ENCODE measurements around the gene ABCC9. TPM values are rescaled to one million over a fixed set of nuclear protein-coding genes. Genes with fewer than 3 reads are reported as not detected.

Gene ABCC9
- total RNA-seq, 4 donors from 2014 or later, result 2.4 to 14.9 (median 5.9) TPM

DNA sequence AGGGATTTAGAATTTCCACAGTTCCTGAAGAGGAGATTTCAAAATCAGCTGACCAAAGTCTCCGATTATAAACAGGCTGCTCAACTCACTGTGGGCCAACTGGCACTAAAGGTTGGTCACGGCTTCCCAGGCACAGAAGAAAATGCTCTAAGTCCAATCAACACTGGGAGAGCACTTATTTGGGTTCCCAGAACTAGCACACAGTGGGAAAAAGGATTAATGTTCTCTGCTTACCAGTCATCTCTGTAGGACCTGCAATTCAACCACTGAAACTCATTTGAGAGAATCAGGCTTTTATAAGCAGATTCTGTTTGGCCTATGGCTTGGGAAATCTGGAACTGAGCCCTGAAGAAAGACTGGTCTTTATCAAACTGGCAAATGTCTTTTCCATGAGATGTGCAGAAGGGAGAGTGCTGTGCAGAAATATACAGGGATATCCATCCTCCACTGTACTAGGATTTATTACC, 49.4 kb downstream of the ABCC9 start:
- TF ChIP-seq, protein P1, sequence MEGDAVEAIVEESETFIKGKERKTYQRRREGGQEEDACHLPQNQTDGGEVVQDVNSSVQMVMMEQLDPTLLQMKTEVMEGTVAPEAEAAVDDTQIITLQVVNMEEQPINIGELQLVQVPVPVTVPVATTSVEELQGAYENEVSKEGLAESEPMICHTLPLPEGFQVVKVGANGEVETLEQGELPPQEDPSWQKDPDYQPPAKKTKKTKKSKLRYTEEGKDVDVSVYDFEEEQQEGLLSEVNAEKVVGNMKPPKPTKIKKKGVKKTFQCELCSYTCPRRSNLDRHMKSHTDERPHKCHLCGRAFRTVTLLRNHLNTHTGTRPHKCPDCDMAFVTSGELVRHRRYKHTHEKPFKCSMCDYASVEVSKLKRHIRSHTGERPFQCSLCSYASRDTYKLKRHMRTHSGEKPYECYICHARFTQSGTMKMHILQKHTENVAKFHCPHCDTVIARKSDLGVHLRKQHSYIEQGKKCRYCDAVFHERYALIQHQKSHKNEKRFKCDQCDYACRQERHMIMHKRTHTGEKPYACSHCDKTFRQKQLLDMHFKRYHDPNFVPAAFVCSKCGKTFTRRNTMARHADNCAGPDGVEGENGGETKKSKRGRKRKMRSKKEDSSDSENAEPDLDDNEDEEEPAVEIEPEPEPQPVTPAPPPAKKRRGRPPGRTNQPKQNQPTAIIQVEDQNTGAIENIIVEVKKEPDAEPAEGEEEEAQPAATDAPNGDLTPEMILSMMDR (IDR thresholded peaks at IDR 0.05), result no peak
- TF ChIP-seq POLR2A (IDR thresholded peaks at IDR 0.05), result no peak
- H3K4me1 ChIP-seq, result no peaks in the 10 kb centered on the region
- DNase-seq, result peak in 1 of 3 donors; percentile 50

DNA sequence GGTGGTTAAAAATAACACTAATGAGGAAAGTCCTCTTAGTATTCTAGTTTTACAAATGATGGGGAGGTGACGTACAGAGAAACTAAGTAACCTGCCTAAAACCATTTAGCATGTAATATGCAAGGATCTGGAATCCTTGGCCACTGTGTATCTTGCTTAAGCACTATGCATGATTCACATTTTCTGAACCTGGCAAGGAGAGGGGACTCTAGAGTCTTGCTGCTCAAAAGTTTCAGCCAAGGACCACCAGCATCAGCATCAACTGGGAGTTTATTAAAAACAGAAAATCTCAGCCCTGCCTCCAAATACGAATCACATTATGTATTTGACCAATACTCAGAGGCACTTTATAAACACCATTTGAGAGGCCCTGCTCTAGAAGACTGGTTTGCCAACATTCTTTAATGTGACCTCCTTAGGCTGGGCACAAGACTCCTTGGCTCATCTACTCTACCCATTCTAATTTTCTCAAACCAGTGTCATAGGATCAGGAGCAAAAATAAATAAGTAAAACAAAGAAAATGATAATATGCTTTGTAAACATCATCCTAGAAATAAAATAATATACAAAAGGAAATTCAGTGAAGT, 52.9 kb downstream of the ABCC9 start:
- H3K4me3 ChIP-seq, result no peak overlapping the region
- H3K27ac ChIP-seq, result no peak overlapping the region
- H3K9me3 ChIP-seq, result no peaks in the 10 kb centered on the region
- H3K36me3 ChIP-seq, result no peaks in the 10 kb centered on the region
- H3K27me3 ChIP-seq, result no peaks in the 10 kb centered on the region
- H3K4me1 ChIP-seq, result no peaks in the 10 kb centered on the region
- no peak for DNase-seq
- no peak for TF ChIP-seq POLR2A (IDR thresholded peaks at IDR 0.05)
- TF ChIP-seq, protein P1 (IDR thresholded peaks at IDR 0.05), result no peak

More for the DNA sequence above, 49.4 kb downstream of the ABCC9 start:
- Histone ChIP-seq H3K4me3 (no peak overlapping the region), H3K9me3 (no peaks in the 10 kb centered on the region), H3K27ac (peak overlapping the region in 1 of 4 donors; percentile 54), H3K36me3 (no peaks in the 10 kb centered on the region), H3K27me3 (no peaks in the 10 kb centered on the region)

DNA sequence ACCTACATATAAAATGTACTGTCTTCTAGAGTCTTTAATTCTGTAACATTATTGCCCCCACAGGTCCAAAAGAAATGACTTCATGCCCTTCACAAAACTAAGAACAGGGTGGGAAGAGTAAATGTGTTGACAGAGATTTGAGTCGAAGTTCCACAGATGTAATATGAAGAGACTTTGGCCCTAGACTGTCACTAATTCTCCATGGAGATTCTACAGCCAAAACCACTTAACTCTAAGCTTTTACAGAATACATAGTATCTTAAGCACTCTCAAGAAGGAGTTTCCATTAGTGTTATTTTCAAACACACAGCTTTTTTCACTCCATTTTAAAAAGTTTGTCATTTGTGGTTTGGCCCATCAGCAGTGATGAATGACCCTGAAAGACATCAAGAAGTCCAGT, 56.3 kb downstream of the ABCC9 start:
- Histone ChIP-seq H3K4me3 (no peak overlapping the region), H3K4me1 (no peaks in the 10 kb centered on the region), H3K27me3 (no peaks in the 10 kb centered on the region), H3K9me3 (no peaks in the 10 kb centered on the region), H3K36me3 (no peaks in the 10 kb centered on the region), H3K27ac (no peak overlapping the region)
- DNase-seq, result no peak
- TF ChIP-seq, protein P1 (IDR thresholded peaks at IDR 0.05), result no peak

DNA sequence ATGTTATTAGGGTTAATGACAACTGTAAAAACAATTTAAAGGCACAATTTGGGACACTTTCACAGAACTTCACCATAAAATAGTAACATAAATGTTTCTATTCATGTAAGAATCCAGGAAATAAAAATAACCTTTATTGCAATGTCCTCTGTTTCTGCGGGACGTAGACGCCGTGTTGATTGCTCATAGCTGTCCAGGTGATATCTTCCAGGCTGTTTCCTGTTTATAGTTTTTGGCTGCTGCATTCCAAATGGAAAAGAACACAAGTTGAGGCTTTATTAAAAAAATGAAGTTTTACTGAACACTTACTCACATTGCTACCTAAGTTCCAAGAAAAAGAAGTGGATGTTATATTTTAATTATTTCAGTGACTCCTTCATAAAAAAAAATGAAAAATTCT, 58.6 kb downstream of the ABCC9 start:
- DNase-seq, result no peak

DNA sequence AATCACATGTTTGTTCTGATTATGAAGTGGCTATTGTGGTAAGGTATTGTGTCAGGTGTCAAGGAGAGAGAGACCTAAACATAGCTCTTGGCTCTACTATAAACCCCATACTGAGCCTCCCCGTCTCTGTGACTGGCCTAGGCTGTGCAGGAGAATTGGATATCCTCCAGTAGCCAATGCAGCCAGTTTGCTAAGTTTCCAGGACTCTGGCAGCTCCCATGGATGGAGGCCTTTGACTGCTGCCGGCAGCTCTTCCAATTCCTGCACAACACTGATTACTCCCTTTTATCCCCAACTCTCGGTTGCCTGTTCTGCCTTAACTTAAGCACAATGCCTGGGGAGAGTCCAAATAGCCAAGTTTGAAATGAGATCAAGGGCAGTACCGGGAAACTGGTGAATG, 59.3 kb downstream of the ABCC9 start:
- no peak for DNase-seq

More for the DNA sequence above, 58.6 kb downstream of the ABCC9 start:
- H3K27ac ChIP-seq, result no peak overlapping the region
- no peaks in the 10 kb centered on the region for H3K27me3 ChIP-seq
- no peaks in the 10 kb centered on the region for H3K4me1 ChIP-seq
- no peaks in the 10 kb centered on the region for H3K9me3 ChIP-seq
- TF ChIP-seq, protein P1 (IDR thresholded peaks at IDR 0.05), result no peak
- no peak overlapping the region for H3K4me3 ChIP-seq
- no peaks in the 10 kb centered on the region for H3K36me3 ChIP-seq

More for the DNA sequence above, 59.3 kb downstream of the ABCC9 start:
- H3K27ac ChIP-seq, result no peak overlapping the region
- no peaks in the 10 kb centered on the region for H3K27me3 ChIP-seq
- H3K4me1 ChIP-seq, result no peaks in the 10 kb centered on the region
- TF ChIP-seq, protein P1 (IDR thresholded peaks at IDR 0.05), result no peak
- TF ChIP-seq POLR2A (IDR thresholded peaks at IDR 0.05), result no peak
- H3K36me3 ChIP-seq, result no peaks in the 10 kb centered on the region
- no peaks in the 10 kb centered on the region for H3K9me3 ChIP-seq
- no peak overlapping the region for H3K4me3 ChIP-seq

All from Peyer's patch (tissue), 4 donors.